SK-N-SH treated with all-trans-retinoic acid at 6 μM for 48 hours (cell line): ENCODE data around the gene FARP1.

Experiments
- ATAC-seq: fragments of 200-7000 bp; cut with Tn5 transposase; 3 replicates; pipeline ENCODE4 v1.9.1; 2020; ENCODE audit warnings: mild to moderate bottlenecking, moderate library complexity
- ARNTL ChIP-seq: fragments of 450-650 bp; formaldehyde crosslinking; IDR thresholded peaks from 2 replicates; pipeline ENCODE4 v1.5.0; 2020; ENCODE audit warnings: low read depth, mild to moderate bottlenecking, moderate library complexity, borderline replicate concordance
- BACH2 ChIP-seq: fragments of 250-450 bp; sonication (Bioruptor Pico); IDR thresholded peaks from 2 replicates; pipeline ENCODE4 v1.9.0; 2021; ENCODE audit warnings: mild to moderate bottlenecking, borderline replicate concordance
- CREB5 ChIP-seq: fragments of 250-450 bp; sonication (Bioruptor Pico); IDR thresholded peaks from 2 replicates; pipeline ENCODE4 v1.5.1; 2020; ENCODE audit warnings: low read depth, mild to moderate bottlenecking, moderate library complexity
- CSDC2 ChIP-seq: fragments of 250-450 bp; sonication (Bioruptor Pico); IDR thresholded peaks from 2 replicates; pipeline ENCODE4 v1.5.0; 2020; ENCODE audit warnings: mild to moderate bottlenecking, moderate library complexity
- CSRNP3 ChIP-seq: fragments of 250-450 bp; sonication (Bioruptor Pico); IDR thresholded peaks from 2 replicates; pipeline ENCODE4 v1.5.1; 2021; ENCODE audit warnings: mild to moderate bottlenecking, moderate library complexity
- ESRRG ChIP-seq: fragments of 250-450 bp; sonication (Bioruptor Pico); IDR thresholded peaks from 2 replicates; pipeline ENCODE4 v1.6.1; 2021; ENCODE audit warnings: mild to moderate bottlenecking
- OSR1 ChIP-seq: fragments of 250-450 bp; sonication (Bioruptor Pico); IDR thresholded peaks from 2 replicates; pipeline ENCODE4 v1.8.0; 2022; ENCODE audit warnings: moderate library complexity, mild to moderate bottlenecking, inconsistent platforms
- PPARA ChIP-seq: fragments of 250-450 bp; sonication (Bioruptor Pico); IDR thresholded peaks from 2 replicates; pipeline ENCODE4 v1.5.0; 2020; ENCODE audit warnings: mild to moderate bottlenecking, borderline replicate concordance
- RARB ChIP-seq: fragments of 250-450 bp; sonication (Bioruptor Pico); IDR thresholded peaks from 2 replicates; pipeline ENCODE4 v1.8.0; 2021; ENCODE audit warnings: mild to moderate bottlenecking, moderate library complexity
- SNAI2 ChIP-seq: fragments of 250-450 bp; sonication (Bioruptor Pico); IDR thresholded peaks from 2 replicates; pipeline ENCODE4 v1.5.0; 2020; ENCODE audit warnings: mild to moderate bottlenecking, moderate library complexity
- TCF4 ChIP-seq: fragments of 250-450 bp; sonication (Bioruptor Pico); IDR thresholded peaks from 2 replicates; pipeline ENCODE4 v1.8.0; 2021; ENCODE audit warnings: mild to moderate bottlenecking, moderate library complexity, borderline replicate concordance
- TOX ChIP-seq: fragments of 250-450 bp; sonication (Bioruptor Pico); IDR thresholded peaks from 2 replicates; pipeline ENCODE4 v1.8.0; 2021; ENCODE audit warnings: mild to moderate bottlenecking, moderate library complexity, borderline replicate concordance
- TSHZ2 ChIP-seq: fragments of 250-450 bp; sonication (Bioruptor Pico); IDR thresholded peaks from 2 replicates; pipeline ENCODE4 v1.5.0; 2020; ENCODE audit warnings: mild to moderate bottlenecking, moderate library complexity
- ZC3H10 ChIP-seq: fragments of 250-450 bp; sonication (Bioruptor Pico); IDR thresholded peaks from 2 replicates; pipeline ENCODE4 v1.5.1; 2021; ENCODE audit warnings: mild to moderate bottlenecking, moderate library complexity
- ZFP3 ChIP-seq: fragments of 250-450 bp; sonication (Bioruptor Pico); IDR thresholded peaks from 2 replicates; pipeline ENCODE4 v1.5.0; 2020; ENCODE audit warnings: mild to moderate bottlenecking, moderate library complexity
- ZFP30 ChIP-seq: fragments of 450-650 bp; formaldehyde crosslinking; IDR thresholded peaks from 2 replicates; pipeline ENCODE4 v1.5.0; 2022; ENCODE audit warnings: mild to moderate bottlenecking, moderate library complexity
- ZNF565 ChIP-seq: fragments of 450-650 bp; formaldehyde crosslinking; conservative IDR thresholded peaks from 2 replicates; pipeline ENCODE4 v1.5.0; 2020; ENCODE audit warnings: low read depth, mild to moderate bottlenecking, moderate library complexity
- ZNF70 ChIP-seq: fragments of 450-650 bp; formaldehyde crosslinking; IDR thresholded peaks from 2 replicates; pipeline ENCODE4 v1.5.0; 2020; ENCODE audit warnings: mild to moderate bottlenecking, moderate library complexity
- ZNF8 ChIP-seq: fragments of 450-650 bp; formaldehyde crosslinking; IDR thresholded peaks from 2 replicates; pipeline ENCODE4 v1.5.0; 2020; ENCODE audit warnings: mild to moderate bottlenecking, moderate library complexity
- TF ChIP-seq, protein P1 (sequence below): fragments of 250-450 bp; sonication (Bioruptor Pico); IDR thresholded peaks from 2 replicates; pipeline ENCODE4 v1.8.0; 2020; ENCODE audit warnings: mild to moderate bottlenecking, moderate library complexity, borderline replicate concordance
- TF ChIP-seq, protein P2 (sequence below): fragments of 250-450 bp; sonication (Bioruptor Pico); IDR thresholded peaks from 2 replicates; pipeline ENCODE4 v1.8.0; 2021; ENCODE audit warnings: low read depth, mild to moderate bottlenecking, moderate library complexity, borderline replicate concordance

Gene FARP1

DNA sequence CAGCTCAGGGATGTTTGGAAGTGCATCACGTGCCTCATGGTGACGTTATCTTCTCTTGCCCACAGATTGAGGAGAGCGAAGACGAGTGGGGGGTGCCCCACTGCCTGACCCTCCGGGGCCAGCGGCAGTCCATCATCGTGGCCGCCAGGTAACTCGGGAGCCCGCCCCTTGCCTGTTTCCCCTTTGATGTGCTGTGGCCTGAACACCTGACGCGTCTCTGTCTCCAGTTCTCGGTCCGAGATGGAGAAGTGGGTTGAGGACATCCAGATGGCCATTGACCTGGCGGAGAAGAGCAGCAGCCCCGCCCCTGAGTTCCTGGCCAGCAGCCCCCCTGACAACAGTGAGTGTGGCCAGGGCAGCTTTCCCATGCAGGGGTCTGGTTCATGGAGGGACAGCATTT lies 297.0 kb downstream of the FARP1 start:
- TF ChIP-seq, protein P1, sequence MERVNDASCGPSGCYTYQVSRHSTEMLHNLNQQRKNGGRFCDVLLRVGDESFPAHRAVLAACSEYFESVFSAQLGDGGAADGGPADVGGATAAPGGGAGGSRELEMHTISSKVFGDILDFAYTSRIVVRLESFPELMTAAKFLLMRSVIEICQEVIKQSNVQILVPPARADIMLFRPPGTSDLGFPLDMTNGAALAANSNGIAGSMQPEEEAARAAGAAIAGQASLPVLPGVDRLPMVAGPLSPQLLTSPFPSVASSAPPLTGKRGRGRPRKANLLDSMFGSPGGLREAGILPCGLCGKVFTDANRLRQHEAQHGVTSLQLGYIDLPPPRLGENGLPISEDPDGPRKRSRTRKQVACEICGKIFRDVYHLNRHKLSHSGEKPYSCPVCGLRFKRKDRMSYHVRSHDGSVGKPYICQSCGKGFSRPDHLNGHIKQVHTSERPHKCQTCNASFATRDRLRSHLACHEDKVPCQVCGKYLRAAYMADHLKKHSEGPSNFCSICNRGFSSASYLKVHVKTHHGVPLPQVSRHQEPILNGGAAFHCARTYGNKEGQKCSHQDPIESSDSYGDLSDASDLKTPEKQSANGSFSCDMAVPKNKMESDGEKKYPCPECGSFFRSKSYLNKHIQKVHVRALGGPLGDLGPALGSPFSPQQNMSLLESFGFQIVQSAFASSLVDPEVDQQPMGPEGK (CRISPR knock-in tag) = no peak
- TF ChIP-seq ZNF8 (no peak), CSDC2 (CRISPR knock-in tag) (no peak), OSR1 (CRISPR knock-in tag) (no peak), ARNTL (CRISPR knock-in tag) (no peak), ZFP30 (CRISPR knock-in tag) (no peak), ZFP3 (CRISPR knock-in tag) (no peak), TOX (CRISPR knock-in tag) (no peak), ZNF70 (no peak), SNAI2 (CRISPR knock-in tag) (no peak), PPARA (no peak), ESRRG (CRISPR knock-in tag) (no peak), CREB5 (CRISPR knock-in tag) (no peak), BACH2 (CRISPR knock-in tag) (no peak)
- TF ChIP-seq, protein P2, sequence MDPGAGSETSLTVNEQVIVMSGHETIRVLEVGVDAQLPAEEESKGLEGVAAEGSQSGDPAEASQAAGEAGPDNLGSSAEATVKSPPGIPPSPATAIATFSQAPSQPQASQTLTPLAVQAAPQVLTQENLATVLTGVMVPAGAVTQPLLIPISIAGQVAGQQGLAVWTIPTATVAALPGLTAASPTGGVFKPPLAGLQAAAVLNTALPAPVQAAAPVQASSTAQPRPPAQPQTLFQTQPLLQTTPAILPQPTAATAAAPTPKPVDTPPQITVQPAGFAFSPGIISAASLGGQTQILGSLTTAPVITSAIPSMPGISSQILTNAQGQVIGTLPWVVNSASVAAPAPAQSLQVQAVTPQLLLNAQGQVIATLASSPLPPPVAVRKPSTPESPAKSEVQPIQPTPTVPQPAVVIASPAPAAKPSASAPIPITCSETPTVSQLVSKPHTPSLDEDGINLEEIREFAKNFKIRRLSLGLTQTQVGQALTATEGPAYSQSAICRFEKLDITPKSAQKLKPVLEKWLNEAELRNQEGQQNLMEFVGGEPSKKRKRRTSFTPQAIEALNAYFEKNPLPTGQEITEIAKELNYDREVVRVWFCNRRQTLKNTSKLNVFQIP (CRISPR knock-in tag) = no peak
- ATAC-seq = no peak

DNA sequence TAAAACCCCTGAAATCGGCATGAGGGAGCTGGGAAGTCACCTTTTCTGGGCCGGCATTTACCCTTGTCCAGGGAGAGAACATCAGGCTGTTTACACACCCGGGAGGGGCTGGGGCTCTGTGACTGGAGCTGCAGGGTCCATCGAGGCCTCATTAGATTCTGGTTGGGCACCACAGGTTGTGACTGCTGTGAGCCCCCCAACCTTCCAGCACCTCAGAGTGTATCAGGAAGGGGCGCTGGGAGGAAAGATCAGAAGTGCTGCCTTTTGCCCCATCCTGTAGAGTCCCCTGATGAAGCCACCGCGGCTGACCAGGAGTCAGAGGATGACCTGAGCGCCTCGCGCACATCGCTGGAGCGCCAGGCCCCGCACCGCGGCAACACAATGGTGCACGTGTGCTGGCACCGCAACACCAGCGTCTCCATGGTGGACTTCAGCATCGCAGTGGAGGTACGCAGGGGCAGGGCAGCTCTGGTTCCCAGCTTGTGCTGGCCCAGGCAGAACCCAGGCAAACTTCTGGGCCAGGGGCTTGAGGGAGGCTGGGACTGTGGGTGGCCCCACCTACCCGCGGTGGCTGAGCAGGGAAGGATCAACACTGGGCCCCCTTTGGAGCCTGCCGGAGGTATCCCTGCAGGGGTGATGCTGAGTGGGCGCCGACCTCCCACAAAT lies 297.6 kb downstream of the FARP1 start:
- TF ChIP-seq CSDC2 (CRISPR knock-in tag) = no peak
- no peak for TF ChIP-seq TOX (CRISPR knock-in tag)
- no peak for TF ChIP-seq BACH2 (CRISPR knock-in tag)
- no peak for TF ChIP-seq ZC3H10 (CRISPR knock-in tag)
- TF ChIP-seq ARNTL (CRISPR knock-in tag) = no peak
- no peak for TF ChIP-seq CSRNP3 (CRISPR knock-in tag)
- TF ChIP-seq ZNF8 = no peak
- no peak for ATAC-seq

DNA sequence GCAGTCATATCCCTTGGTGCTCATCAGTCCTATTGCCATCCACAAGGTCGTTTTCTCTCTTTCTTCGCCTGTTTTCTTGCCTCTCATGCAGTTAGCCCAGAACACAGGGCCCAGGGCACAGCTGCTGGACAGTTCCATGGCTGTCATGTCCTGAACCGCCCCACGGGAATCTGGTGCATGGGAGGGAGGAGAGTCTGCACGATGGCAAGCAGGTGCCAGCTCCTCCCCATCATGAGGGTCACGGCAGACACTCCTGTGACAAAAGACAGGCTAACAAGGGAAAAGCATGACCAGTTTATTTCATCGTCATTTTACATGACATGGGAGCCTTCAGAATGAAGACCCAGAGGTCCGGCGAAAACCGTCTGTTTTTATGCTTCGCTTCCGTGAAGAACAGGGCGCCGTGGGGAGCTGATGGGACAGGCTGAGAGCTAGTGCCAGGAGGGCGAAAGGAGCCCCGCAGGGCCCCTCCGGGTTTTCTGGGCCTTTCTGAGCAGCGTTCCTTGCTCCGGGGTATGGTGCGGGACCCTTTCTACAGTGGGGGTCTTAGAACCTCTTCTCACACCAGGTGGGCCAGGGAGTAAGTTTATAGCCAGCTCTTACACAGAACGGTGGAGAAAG lies 298.3 kb downstream of the FARP1 start:
- ATAC-seq = no peak
- TF ChIP-seq ARNTL (CRISPR knock-in tag) (no peak), CSRNP3 (CRISPR knock-in tag) (no peak), ZC3H10 (CRISPR knock-in tag) (no peak), BACH2 (CRISPR knock-in tag) (no peak), TOX (CRISPR knock-in tag) (no peak), RARB (CRISPR knock-in tag) (no peak), OSR1 (CRISPR knock-in tag) (no peak), ZNF70 (no peak), ZFP30 (CRISPR knock-in tag) (no peak), SNAI2 (CRISPR knock-in tag) (no peak), ZNF565 (CRISPR knock-in tag) (no peak), CREB5 (CRISPR knock-in tag) (no peak), TSHZ2 (CRISPR knock-in tag) (no peak), ZFP3 (CRISPR knock-in tag) (no peak), TCF4 (CRISPR knock-in tag) (no peak), ZNF8 (no peak)
- TF ChIP-seq, protein P2 (CRISPR knock-in tag) = no peak
- TF ChIP-seq, all 23 proteins: peak for 0
